GM19455 (cell line): ENCODE measurements around the gene PAFAH1B2.

Source experiments
- ATAC-seq: cut with Tn5 transposase; IDR thresholded peaks from one replicate; pipeline ENCODE4 v1.9.1; 2021; ENCODE audit not compliant: unreplicated experiment

The PAFAH1B2 gene

GRCh38 chr11:117220568-117220967 lies 76.5 kb downstream of the PAFAH1B2 start:
- ATAC-seq, result no peak

DNA sequence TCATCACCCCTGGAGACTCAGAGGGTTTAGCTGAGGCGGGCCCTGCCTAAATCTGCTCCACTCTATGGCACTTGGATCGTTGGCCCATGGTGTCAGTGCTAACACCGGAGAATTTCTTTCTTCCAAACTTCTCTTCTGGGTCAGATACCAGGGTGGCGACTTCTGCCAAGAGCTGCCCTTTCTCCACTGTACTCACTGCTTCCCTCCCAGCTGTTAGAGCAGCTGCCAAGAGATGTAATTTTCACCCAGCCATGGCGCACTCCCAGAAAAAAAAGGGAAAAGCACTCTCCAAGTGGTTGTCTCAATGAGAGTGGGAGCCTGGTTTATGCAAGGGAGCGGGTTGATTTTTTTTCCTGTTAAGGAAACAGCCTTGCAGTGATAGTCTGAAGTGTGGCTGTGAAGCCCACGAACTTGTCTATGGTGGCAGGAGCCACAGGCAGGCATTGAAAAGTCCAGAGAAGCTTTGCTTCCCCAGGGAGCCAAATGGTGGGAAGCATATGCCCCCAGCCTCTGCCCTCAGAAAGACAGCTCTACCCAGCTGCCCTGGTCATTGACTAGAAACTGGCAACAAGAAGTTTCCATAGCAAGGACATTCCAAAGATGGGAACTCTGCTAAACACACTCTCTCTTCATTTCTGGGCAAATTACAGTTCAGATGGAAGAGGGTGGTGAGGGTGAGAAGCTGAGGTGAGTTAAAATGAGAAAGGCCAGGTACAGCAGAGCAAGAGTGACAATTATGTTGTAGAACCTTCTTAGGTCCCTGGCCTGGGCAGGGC lies 77.1 kb downstream of the PAFAH1B2 start:
- no peak for ATAC-seq

DNA sequence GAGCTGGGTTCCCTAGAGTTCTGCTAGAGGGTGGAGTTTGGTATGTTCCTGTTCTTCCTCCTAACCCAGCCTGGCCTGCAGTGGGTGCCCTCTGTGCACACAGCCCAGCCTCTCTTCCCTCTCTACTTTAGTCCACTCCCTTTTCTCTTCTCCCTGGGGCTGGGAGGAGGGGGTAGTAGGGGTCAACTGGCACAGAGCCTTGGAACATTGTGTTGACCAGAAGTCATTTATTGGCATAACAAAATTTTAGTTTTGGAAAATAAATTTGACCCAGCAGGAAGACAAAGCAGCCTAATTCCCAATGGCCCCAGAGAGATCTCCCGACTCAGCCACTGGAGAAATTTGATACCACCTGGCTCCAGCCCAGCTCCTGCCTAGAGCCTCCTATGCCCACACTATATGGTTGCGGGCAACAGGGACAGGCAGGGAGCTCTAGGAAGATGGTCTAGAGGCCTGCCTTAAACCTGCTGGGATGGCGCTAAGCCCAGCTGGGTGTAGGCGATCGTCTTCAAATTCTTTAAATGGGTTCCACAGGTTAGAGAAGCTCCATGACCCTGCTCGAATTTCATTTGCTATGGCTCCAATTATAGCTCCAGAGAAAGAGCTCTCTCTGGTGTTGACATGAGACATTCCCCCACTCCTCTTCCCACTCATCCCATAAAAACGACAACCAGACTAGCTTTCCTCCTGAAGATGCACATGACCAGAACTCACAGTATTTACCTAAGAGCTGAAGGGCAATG lies 77.9 kb downstream of the PAFAH1B2 start:
- ATAC-seq, result no peak

DNA sequence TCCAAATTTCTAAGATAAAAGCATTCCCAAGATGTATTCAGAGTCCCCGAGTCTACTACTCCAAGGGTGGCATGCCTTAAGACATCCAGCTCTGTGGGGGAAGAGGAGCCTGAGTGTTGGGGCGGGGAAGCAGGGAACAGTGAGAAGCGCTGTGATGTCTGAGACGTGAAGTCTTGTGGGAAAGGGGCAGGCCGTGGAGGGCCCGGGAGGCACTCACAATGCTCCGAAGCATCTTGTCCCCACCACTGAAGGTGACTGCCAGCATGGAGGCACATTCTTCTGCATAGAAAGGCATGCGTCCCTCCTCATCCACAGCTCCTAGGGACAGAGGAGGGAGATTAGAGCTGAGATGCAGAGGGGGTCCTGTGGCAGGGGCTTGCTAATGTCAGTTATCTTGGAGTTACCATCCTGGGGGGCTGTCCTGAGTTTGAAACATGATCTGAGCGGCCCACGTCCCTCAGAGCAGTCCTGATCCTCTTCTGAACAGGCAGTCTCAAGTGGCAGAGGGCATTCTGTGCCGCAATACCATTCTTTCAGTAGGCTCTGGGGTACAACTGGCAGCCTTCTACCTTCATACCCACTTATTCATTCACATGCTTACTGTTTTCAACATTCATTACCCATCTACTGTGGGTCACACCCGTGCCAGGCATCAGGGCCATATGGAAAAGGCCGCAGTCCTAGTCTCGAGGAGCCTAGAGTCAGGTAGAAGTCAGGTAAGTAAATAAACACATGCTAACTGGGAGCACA lies 79.1 kb downstream of the PAFAH1B2 start:
- ATAC-seq, result no peak

GRCh38 chr11:117223741-117224689 lies 79.9 kb downstream of the PAFAH1B2 start:
- ATAC-seq, result no peak

DNA sequence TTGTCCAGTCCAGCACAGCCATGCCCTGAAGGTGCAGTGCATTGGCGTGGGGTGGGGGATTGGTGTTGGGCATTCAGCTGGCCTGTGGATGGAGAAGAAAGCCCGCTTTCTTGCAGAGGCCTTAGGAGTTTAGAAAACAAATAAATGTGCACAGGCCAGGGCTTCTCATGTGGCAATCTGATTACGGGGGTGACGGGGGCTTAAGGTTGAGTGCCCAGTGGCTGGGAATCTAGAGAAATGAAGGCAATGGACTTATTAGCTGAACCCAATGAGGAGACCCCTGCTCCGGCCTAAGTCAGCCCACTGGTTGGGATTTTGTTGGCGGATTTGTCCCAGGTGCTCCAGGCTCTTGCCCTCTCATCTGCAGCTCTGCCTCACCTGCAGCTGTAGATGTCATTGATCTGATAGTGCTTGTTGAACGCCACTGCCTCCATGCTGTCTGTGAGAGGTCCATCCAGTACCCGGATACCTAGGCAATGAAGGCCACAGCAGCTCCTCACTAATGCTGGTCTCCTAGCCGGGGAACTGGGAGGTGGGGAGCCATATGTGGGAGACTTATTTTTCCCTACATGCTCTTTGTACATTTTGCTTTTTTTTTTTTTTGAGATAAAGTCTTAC lies 81.6 kb downstream of the PAFAH1B2 start:
- ATAC-seq, result no peak
